IPS DF 4.7 (cell line): ENCODE data around the gene SPATA13.

ENCODE experiments used
- DNase-seq: peaks from one replicate; pipeline ENCODE4 v3.0.0-alpha.2; 2013; ENCODE audit warnings: low spot score; ENCODE audit errors: extremely low read depth

The SPATA13 gene

GRCh38 chr13:24355103-24355502 lies 194.6 kb downstream of the SPATA13 start:
- no peak for DNase-seq

DNA sequence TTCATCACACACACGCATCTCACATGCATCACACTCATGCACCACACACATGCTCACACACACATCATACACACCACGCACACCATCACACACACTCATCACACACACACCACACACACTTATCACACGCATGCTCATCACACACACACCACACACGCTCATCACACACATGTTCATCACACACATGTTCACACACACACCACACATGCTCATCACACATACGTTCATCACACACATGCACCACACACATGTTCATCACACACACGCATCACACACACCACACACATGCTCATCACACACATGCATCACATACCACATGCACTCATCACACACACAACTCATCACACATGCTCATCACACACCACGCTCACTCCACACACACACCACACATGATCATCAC lies 195.8 kb downstream of the SPATA13 start:
- DNase-seq = no peak
